ENCODE results near the gene SH3BP5. TPM values are rescaled to one million over a fixed set of nuclear protein-coding genes. Genes with fewer than 3 reads are reported as not detected.

Gene SH3BP5
- total RNA-seq, 2 donors from 2014 or later, result 5.5 to 9.3 TPM

DNA sequence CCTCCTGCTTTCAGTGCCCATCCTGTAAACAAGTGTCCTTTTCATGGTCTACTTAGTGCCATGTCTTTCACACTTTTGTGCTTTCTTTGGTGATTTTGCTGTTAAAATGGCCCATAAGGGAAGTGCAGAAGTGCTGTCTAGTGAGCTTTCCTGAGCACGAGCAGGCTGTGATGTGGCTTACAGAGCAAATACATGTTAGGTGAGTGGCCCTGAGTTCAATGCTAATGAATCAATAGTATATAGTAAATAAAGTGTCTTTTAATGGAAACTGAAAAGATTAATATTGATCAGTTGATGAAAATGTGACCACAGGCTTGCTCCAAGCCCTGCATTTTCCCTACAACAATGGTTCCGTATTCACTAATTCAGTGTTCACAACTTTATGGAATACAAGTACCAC lies 5.7 kb downstream of the SH3BP5 start:
- no peak overlapping the region for H3K27ac ChIP-seq
- no peak overlapping the region for H3K4me3 ChIP-seq
- H3K9ac ChIP-seq (ENCODE audit: low read depth in 2 of 2, low read length in 2 of 2), result no peak overlapping the region

DNA sequence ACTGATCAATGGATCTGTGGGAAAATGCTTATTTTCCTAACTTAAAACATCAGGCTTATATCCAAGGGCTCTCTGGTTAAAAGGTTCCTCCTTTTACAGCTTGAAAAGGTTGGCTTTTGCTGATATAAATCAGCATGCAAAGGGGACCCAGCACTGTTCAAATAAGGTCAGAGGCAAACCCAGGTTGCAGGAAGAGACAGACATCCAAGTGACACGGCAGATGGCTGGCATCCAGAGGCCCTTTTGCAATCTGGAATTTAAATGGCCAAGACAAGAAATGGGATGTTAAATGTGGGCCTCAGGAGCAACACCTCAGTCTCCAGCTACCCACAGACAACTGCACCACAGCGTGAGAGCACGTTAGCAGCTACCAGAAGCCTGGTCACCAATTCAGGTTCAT lies 6.3 kb downstream of the SH3BP5 start:
- no peaks in the 10 kb centered on the region for H3K27me3 ChIP-seq
- no peaks in the 10 kb centered on the region for H3K4me1 ChIP-seq
- no peaks in the 10 kb centered on the region for H3K9me3 ChIP-seq
- TF ChIP-seq, protein P1, sequence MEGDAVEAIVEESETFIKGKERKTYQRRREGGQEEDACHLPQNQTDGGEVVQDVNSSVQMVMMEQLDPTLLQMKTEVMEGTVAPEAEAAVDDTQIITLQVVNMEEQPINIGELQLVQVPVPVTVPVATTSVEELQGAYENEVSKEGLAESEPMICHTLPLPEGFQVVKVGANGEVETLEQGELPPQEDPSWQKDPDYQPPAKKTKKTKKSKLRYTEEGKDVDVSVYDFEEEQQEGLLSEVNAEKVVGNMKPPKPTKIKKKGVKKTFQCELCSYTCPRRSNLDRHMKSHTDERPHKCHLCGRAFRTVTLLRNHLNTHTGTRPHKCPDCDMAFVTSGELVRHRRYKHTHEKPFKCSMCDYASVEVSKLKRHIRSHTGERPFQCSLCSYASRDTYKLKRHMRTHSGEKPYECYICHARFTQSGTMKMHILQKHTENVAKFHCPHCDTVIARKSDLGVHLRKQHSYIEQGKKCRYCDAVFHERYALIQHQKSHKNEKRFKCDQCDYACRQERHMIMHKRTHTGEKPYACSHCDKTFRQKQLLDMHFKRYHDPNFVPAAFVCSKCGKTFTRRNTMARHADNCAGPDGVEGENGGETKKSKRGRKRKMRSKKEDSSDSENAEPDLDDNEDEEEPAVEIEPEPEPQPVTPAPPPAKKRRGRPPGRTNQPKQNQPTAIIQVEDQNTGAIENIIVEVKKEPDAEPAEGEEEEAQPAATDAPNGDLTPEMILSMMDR (IDR thresholded peaks at IDR 0.05), result no peak
- no peak overlapping the region for H3K27ac ChIP-seq
- H3K9ac ChIP-seq (ENCODE audit: low read depth in 2 of 2, low read length in 2 of 2), result no peak overlapping the region
- DNase-seq, result no peak
- no peak overlapping the region for H3K4me3 ChIP-seq
- no peaks in the 10 kb centered on the region for H3K36me3 ChIP-seq
- intact Hi-C loops (cut with DNase I), result no loop called here

More for the DNA sequence above, 5.7 kb downstream of the SH3BP5 start:
- no peak for DNase-seq
- Histone ChIP-seq H3K36me3 (no peaks in the 10 kb centered on the region), H3K4me1 (no peaks in the 10 kb centered on the region), H3K27me3 (no peaks in the 10 kb centered on the region), H3K9me3 (no peaks in the 10 kb centered on the region)
- intact Hi-C loops (cut with DNase I), result no loop called here
- TF ChIP-seq, protein P1 (IDR thresholded peaks at IDR 0.05), result no peak

DNA sequence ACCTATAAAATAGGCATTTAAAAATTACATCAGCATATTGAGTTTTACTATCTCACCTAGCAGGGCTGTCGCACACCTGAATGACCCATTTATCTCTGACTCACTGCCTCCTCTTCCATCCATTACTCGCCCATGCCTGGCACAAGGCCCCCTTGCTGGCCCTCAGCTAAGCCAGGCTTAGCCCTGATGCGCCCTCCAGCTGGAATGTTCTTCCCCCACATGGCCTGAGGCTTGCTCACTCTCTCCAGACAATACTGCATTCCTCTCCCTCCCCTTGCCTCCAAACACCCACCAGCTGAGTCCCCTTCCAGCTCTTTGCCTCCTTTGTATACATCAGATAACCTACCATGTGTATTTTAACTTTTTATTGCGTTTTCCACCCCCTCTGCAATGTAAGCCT lies 7.2 kb downstream of the SH3BP5 start:
- intact Hi-C loops (cut with DNase I), result no loop called here
- Histone ChIP-seq H3K9ac (ENCODE audit: low read depth in 2 of 2, low read length in 2 of 2) (no peak overlapping the region), H3K36me3 (no peaks in the 10 kb centered on the region), H3K4me3 (no peak overlapping the region), H3K27me3 (no peaks in the 10 kb centered on the region), H3K27ac (no peak overlapping the region), H3K9me3 (no peaks in the 10 kb centered on the region), H3K4me1 (no peaks in the 10 kb centered on the region)
- no peak for DNase-seq
- TF ChIP-seq, protein P1 (IDR thresholded peaks at IDR 0.05), result no peak

DNA sequence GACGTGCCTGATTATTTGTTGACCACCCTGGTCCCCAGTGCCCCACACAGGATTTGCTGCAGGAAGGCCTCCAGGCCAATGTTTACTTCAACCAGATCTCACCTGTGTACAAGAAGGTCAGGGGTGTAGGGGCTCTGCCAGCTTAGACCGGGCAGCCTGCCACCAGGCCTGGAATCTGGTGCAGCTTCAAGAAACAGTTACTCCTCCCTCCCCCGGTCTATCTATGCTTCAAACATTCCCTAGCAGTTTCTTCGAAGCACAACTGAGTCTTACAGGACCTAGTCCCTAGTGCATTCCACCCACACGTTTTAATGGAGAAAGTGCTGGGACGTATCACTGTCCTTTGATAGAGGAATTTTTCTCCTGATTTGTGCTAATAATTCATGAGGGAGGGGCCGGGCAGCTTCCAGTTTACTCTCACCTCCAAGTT lies 8.0 kb downstream of the SH3BP5 start:
- DNase-seq, result no peak
- TF ChIP-seq, protein P1 (IDR thresholded peaks at IDR 0.05), result no peak
- no peaks in the 10 kb centered on the region for H3K27me3 ChIP-seq
- no peaks in the 10 kb centered on the region for H3K9me3 ChIP-seq
- H3K9ac ChIP-seq (ENCODE audit: low read depth in 2 of 2, low read length in 2 of 2), result no peak overlapping the region
- intact Hi-C loops (cut with DNase I), result no loop called here
- H3K27ac ChIP-seq, result no peak overlapping the region
- no peaks in the 10 kb centered on the region for H3K4me1 ChIP-seq
- H3K36me3 ChIP-seq, result no peaks in the 10 kb centered on the region
- no peak overlapping the region for H3K4me3 ChIP-seq

DNA sequence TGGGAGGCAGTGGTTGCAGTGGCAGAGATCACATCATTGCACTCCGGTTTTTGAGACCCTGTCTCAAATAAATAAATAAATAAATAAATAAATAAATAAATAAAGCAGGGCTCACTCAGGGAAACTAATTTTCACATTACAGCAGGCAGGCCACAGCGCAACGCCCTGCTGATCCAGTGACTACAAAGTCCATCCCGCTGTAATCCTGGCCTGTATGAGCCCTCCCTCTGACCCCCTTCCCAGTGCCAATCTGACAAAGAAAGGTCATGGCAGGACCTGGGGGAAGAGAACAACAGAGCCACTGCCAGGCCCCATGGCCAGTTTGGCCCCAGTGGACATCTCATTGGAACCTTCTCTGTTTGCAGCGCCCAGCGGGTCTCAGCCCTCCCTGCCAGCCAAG lies 9.3 kb downstream of the SH3BP5 start:
- Histone ChIP-seq H3K9me3 (no peaks in the 10 kb centered on the region), H3K4me3 (no peak overlapping the region), H3K27ac (no peak overlapping the region), H3K27me3 (no peaks in the 10 kb centered on the region), H3K4me1 (no peaks in the 10 kb centered on the region), H3K36me3 (no peaks in the 10 kb centered on the region), H3K9ac (ENCODE audit: low read depth in 2 of 2, low read length in 2 of 2) (no peak overlapping the region)
- intact Hi-C loops (cut with DNase I), result no loop called here
- no peak for DNase-seq
- TF ChIP-seq, protein P1 (IDR thresholded peaks at IDR 0.05), result no peak

DNA sequence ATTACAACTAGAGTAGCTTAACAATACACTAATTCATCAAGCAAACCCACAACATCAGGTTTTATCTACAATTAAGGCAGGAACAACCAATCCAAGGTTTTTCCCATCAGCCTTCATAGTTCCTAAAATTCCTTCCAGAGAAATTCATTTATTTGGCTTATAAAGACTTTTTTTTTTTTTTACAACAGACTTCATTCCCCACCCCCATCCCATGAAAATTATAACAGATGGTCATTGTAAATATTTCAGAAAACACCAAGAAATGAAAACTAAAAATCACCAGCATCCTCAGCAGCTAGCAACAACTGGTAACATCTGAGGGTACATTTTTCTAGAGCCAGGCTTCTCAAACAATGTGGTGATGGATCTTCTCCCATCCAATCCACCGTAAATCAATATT lies 11.0 kb downstream of the SH3BP5 start:
- Histone ChIP-seq H3K9me3 (no peaks in the 10 kb centered on the region), H3K4me1 (no peaks in the 10 kb centered on the region), H3K27me3 (no peaks in the 10 kb centered on the region), H3K27ac (no peak overlapping the region), H3K4me3 (no peak overlapping the region), H3K9ac (ENCODE audit: low read depth in 2 of 2, low read length in 2 of 2) (no peak overlapping the region), H3K36me3 (no peaks in the 10 kb centered on the region)
- intact Hi-C loops (cut with DNase I), result no loop called here
- DNase-seq, result no peak
- TF ChIP-seq, protein P1 (IDR thresholded peaks at IDR 0.05), result no peak
